ENCODE data around the gene XAGE3. TPM values are rescaled to one million over a fixed set of nuclear protein-coding genes. Genes with fewer than 3 reads are reported as not detected.

Gene XAGE3
- total RNA-seq (2022; extraction: Qiagen RNA extraction; ENCODE audit: low read depth): not detected in 5 replicates

GRCh38 chrX:52867610-52868348 lies at the start of gene XAGE3:
TSS of gene XAGE3 (minus strand) at chrX:52868083. CDS start at chrX:52867133, 950 bp downstream.

GRCh38 chrX:52896855-52897709 lies 29.2 kb upstream of the XAGE3 start, which contains the start of gene FAM156B:
TSS of gene FAM156B (plus strand) at chrX:52897330. CDS start at chrX:52907226, 9,896 bp downstream.

Other genes with a start within 250 kb of the XAGE3 start
- not detected in 5 replicates for gene SSX7, start 213.2 kb downstream of the XAGE3 start, total RNA-seq (2022; extraction: Qiagen RNA extraction; ENCODE audit: low read depth)
- gene SSX2, start 160.9 kb downstream of the XAGE3 start, total RNA-seq (2022; extraction: Qiagen RNA extraction; ENCODE audit: low read depth): not detected in 5 replicates
- not detected in 5 replicates for gene SSX2B, start 116.8 kb downstream of the XAGE3 start, total RNA-seq (2022; extraction: Qiagen RNA extraction; ENCODE audit: low read depth)
- gene SPANXN5, start 70.7 kb downstream of the XAGE3 start, total RNA-seq (2022; extraction: Qiagen RNA extraction; ENCODE audit: low read depth): not detected in 5 replicates
- not detected in 5 replicates for gene XAGE5, start 56.8 kb downstream of the XAGE3 start, total RNA-seq (2022; extraction: Qiagen RNA extraction; ENCODE audit: low read depth)
- 9.0 to 16.0 TPM (median 9.6 TPM) in 5 replicates for gene FAM156B, start 29.2 kb upstream of the XAGE3 start, total RNA-seq (2022; extraction: Qiagen RNA extraction; ENCODE audit: low read depth)
- gene FAM156A, start 90.4 kb upstream of the XAGE3 start, total RNA-seq (2022; extraction: Qiagen RNA extraction; ENCODE audit: low read depth): 11.9 to 21.1 TPM (median 15.8 TPM) in 5 replicates
- not detected in 5 replicates for gene GPR173, start 180.7 kb upstream of the XAGE3 start, total RNA-seq (2022; extraction: Qiagen RNA extraction; ENCODE audit: low read depth)
- 10.2 to 14.1 TPM (median 12.7 TPM) in 5 replicates for gene TSPYL2, start 214.3 kb upstream of the XAGE3 start, total RNA-seq (2022; extraction: Qiagen RNA extraction; ENCODE audit: low read depth)
- 1.2 to 1.4 TPM (median 1.3 TPM) in 5 replicates for gene KANTR, start 226.1 kb upstream of the XAGE3 start, total RNA-seq (2022; extraction: Qiagen RNA extraction; ENCODE audit: low read depth)